HCT116 (cell line): ENCODE results near the gene SEMA6A. TPM values are rescaled to one million over a fixed set of nuclear protein-coding genes. Genes with fewer than 3 reads are reported as not detected.

Experiments used
- ATAC-seq: fragments of 200-7000 bp; cut with Tn5 transposase; 2 replicates; pipeline ENCODE4 v1.9.1; 2020; ENCODE audit warnings: mild to moderate bottlenecking, moderate library complexity
- BruUV-seq: library from RNA; stranded (reverse); fragments of 400-500 nt; replicated peaks from 2 replicates; lab custom pipeline; 2021; lab: Mats Ljungman, UMichigan
- CTCF ChIA-PET: fragments of 300-600 bp; sonication (Branson Sonifier 250); formaldehyde crosslinking; loops from one replicate; lab custom pipeline; 2021; ENCODE audit warnings: antibody characterized with exemption; lab: Charles Lee
- POLR2A ChIA-PET: fragments of 300-600, 350-600 bp; sonication (Branson Sonifier 250); formaldehyde crosslinking; loops from one replicate; lab custom pipeline; 2021; ENCODE audit warnings: antibody characterized with exemption; lab: Charles Lee
- RAD21 ChIA-PET, 2 experiments: fragments of 300-600 bp; sonication (Branson Sonifier 250); formaldehyde crosslinking; loops; one replicate each; lab custom pipeline; 2023; ENCODE audit warnings: low total read pairs in 2 of 2; ENCODE audit not compliant: uncharacterized antibody in 2 of 2, unreplicated experiment in 2 of 2, low non-redundant PET in 1 of 2; lab: Charles Lee
- DNase-seq: peaks from one replicate; pipeline ENCODE4 v3.0.0-alpha.2; 2010; ENCODE audit warnings: low read depth, low spot score
- H2AFZ ChIP-seq: fragments of 200-600 bp; shearing (Covaris generic), sonication (generic); 2 replicates; pipeline ENCODE4 v1.6.1; 2017; ENCODE audit warnings: low read depth, mixed run types, mixed read lengths, antibody characterized with exemption, low read length; ENCODE audit not compliant: poor library complexity, severe bottlenecking
- H3K27ac ChIP-seq: 2 replicates; pipeline ENCODE4 v1.5.1; 2012; ENCODE audit warnings: low read depth, low read length
- H3K27me3 ChIP-seq: fragments of 200-600 bp; sonication (generic); 2 replicates; pipeline ENCODE4 v1.6.1; 2016; ENCODE audit warnings: mixed run types, low read length, mixed read lengths; ENCODE audit not compliant: insufficient read depth
- H3K36me3 ChIP-seq, 2 experiments: fragments of 200-500 bp in 1 of 2; fragments of 200-600 bp in 1 of 2; sonication (Bioruptor generic) in 1 of 2; sonication (generic) in 1 of 2; 2 replicates each; pipeline versions ENCODE4 v1.5.1 to v1.6.1; 2014 to 2016; ENCODE audit warnings: low read length in 2 of 2, inconsistent platforms in 1 of 2, mixed read lengths in 1 of 2, mixed run types in 1 of 2; ENCODE audit not compliant: insufficient read depth in 2 of 2, control insufficient read depth in 1 of 2
- H3K4me1 ChIP-seq, 2 experiments: fragments of 200-600 bp in 1 of 2; sonication (generic) in 1 of 2; 2 replicates each; pipeline versions ENCODE4 v1.5.1 to v1.6.1; 2012 to 2017; ENCODE audit warnings: low read length in 2 of 2, inconsistent platforms in 1 of 2, mild to moderate bottlenecking in 1 of 2, mixed read lengths in 1 of 2, mixed run types in 1 of 2, moderate library complexity in 1 of 2; ENCODE audit not compliant: insufficient read depth in 2 of 2, control insufficient read depth in 1 of 2
- H3K4me2 ChIP-seq: fragments of 200-600 bp; sonication (generic); 2 replicates; pipeline ENCODE4 v1.6.1; 2017; ENCODE audit warnings: mixed run types, low read length, mixed read lengths
- H3K4me3 ChIP-seq, 2 experiments: fragments of 200-600 bp in 1 of 2; sonication (generic) in 1 of 2; replicated peaks in 1 of 2; 2 replicates each; pipeline ENCODE4 v1.5.1; 2011 to 2016; ENCODE audit warnings: low read length in 2 of 2, control low read depth in 1 of 2, low read depth in 1 of 2, mild to moderate bottlenecking in 1 of 2, mixed read lengths in 1 of 2, mixed run types in 1 of 2
- H3K79me2 ChIP-seq: fragments of 200-600 bp; sonication (generic); 2 replicates; pipeline ENCODE4 v1.6.1; 2017; ENCODE audit warnings: mild to moderate bottlenecking, mixed run types, low read length, moderate library complexity, mixed read lengths; ENCODE audit not compliant: insufficient read depth
- H3K9ac ChIP-seq: fragments of 200-600 bp; sonication (generic); 2 replicates; pipeline ENCODE4 v1.6.1; 2016; ENCODE audit warnings: low read length, mixed read lengths
- H3K9me2 ChIP-seq: fragments of 200-600 bp; sonication (generic), shearing (Covaris generic); 2 replicates; pipeline ENCODE4 v1.6.1; 2017; ENCODE audit warnings: mixed run types, mild to moderate bottlenecking, moderate library complexity; ENCODE audit not compliant: insufficient read depth
- H3K9me3 ChIP-seq, 2 experiments: fragments of 200-500 bp in 1 of 2; fragments of 200-600 bp in 1 of 2; sonication (Bioruptor generic) in 1 of 2; sonication (generic) in 1 of 2; 2 replicates each; pipeline ENCODE4 v1.6.1; 2014 to 2017; ENCODE audit warnings: low read length in 2 of 2, mixed read lengths in 2 of 2, inconsistent platforms in 1 of 2, low read depth in 1 of 2, mild to moderate bottlenecking in 1 of 2, mixed run types in 1 of 2, moderate library complexity in 1 of 2; ENCODE audit not compliant: control insufficient read depth in 1 of 2, insufficient read depth in 1 of 2
- H4K20me1 ChIP-seq: fragments of 200-600 bp; sonication (generic), shearing (Covaris generic); 2 replicates; pipeline ENCODE4 v1.6.1; 2017; ENCODE audit warnings: mixed run types, mild to moderate bottlenecking, moderate library complexity; ENCODE audit not compliant: insufficient read depth
- CEBPB ChIP-seq: IDR thresholded peaks from 2 replicates; pipeline ENCODE4 v1.6.1; 2012; ENCODE audit warnings: low read depth
- CTCF ChIP-seq, 3 experiments: fragments of 200-600 bp in 1 of 3; sonication (generic) in 1 of 3; IDR thresholded peaks in 2 of 3; conservative IDR thresholded peaks in 1 of 3; 2 replicates each; pipeline ENCODE4 v1.5.1; 2012 to 2017; ENCODE audit warnings: low read depth in 2 of 3, low read length in 2 of 3, antibody characterized with exemption in 1 of 3, borderline replicate concordance in 1 of 3, control low read depth in 1 of 3, mild to moderate bottlenecking in 1 of 3, mixed read lengths in 1 of 3, mixed run types in 1 of 3, moderate library complexity in 1 of 3; ENCODE audit not compliant: insufficient read depth in 1 of 3
- ELF1 ChIP-seq: IDR thresholded peaks from 2 replicates; pipeline ENCODE4 v1.6.1; 2012; ENCODE audit warnings: low read depth, borderline replicate concordance
- EZH2 ChIP-seq: fragments of 200-600 bp; sonication (generic); IDR thresholded peaks from 2 replicates; pipeline ENCODE4 v1.6.1; 2017; ENCODE audit warnings: antibody characterized with exemption, mixed run types
- EZH2phosphoT487 ChIP-seq: fragments of 200-600 bp; IDR thresholded peaks from 2 replicates; pipeline ENCODE4 v1.6.1; 2018; ENCODE audit warnings: antibody characterized with exemption, borderline replicate concordance
- FOSL1 ChIP-seq: IDR thresholded peaks from 2 replicates; pipeline ENCODE4 v1.6.1; 2012; ENCODE audit warnings: low read depth
- JUND ChIP-seq: IDR thresholded peaks from 2 replicates; pipeline ENCODE4 v1.6.1; 2012
- MAX ChIP-seq: IDR thresholded peaks from 2 replicates; pipeline ENCODE4 v1.6.1; 2012
- REST ChIP-seq: IDR thresholded peaks from 2 replicates; pipeline ENCODE4 v1.6.1; 2012; ENCODE audit warnings: low read depth
- SP1 ChIP-seq: IDR thresholded peaks from 2 replicates; pipeline ENCODE4 v1.6.1; 2012; ENCODE audit warnings: low read depth
- SRF ChIP-seq: IDR thresholded peaks from 2 replicates; pipeline ENCODE4 v1.6.1; 2012; ENCODE audit warnings: low read depth
- TCF7L2 ChIP-seq: IDR thresholded peaks from 2 replicates; pipeline ENCODE4 v1.7.0; 2011; ENCODE audit warnings: borderline replicate concordance, inconsistent platforms; ENCODE audit not compliant: insufficient read depth, insufficient read length; ENCODE audit errors: extremely low read depth
- ZBTB33 ChIP-seq: IDR thresholded peaks from 2 replicates; pipeline ENCODE4 v1.6.1; 2011; ENCODE audit warnings: mild to moderate bottlenecking, low read length, moderate library complexity; ENCODE audit not compliant: insufficient replicate concordance; ENCODE audit errors: extremely low read depth
- ZFX ChIP-seq: fragments of 450-650 bp; IDR thresholded peaks from 2 replicates; pipeline ENCODE4 v1.6.1; 2017
- intact Hi-C: fragments of 100-400 bp; cut with micrococcal nuclease; formaldehyde crosslinking; loops from 2 replicates; pipeline ENCODE4 v1.10.0; 2022
- total RNA-seq: library from RNA; stranded (reverse); gene quantifications from one replicate; pipeline ENCODE4 v1.2.1, GENCODE V29; 2021; ENCODE audit not compliant: unreplicated experiment

The SEMA6A gene
- total RNA-seq, 1 experiment from 2014 or later: 6.7 TPM

- no peak for TF ChIP-seq JUND
- no peak for TF ChIP-seq FOSL1
- no peak for TF ChIP-seq TCF7L2
- TF ChIP-seq ZBTB33: no peak
- TF ChIP-seq ELF1: no peak
- no peak for TF ChIP-seq CEBPB
- no peak for TF ChIP-seq SP1
- no peak for TF ChIP-seq EZH2phosphoT487
These were observed 122.6 kb downstream of the SEMA6A start (continued) for GRCh38 chr5:116451905-116452450.

GRCh38 chr5:116451066-116451465 lies 123.6 kb downstream of the SEMA6A start:
- H3K9me2 ChIP-seq: no peaks in the 10 kb centered on the region
- H3K4me3 ChIP-seq: no peak overlapping the region
- H3K9ac ChIP-seq: no peak overlapping the region
- H3K9me3 ChIP-seq: no peaks in the 10 kb centered on the region
- BruUV-seq: no TSS peak
- no peak overlapping the region for H2AFZ ChIP-seq
- H3K27ac ChIP-seq: no peak overlapping the region
- ChIA-PET RAD21 (no interaction called here), CTCF (no interaction called here), POLR2A (no interaction called here)
- intact Hi-C loops: no loop called here
- ATAC-seq (no peak), DNase-seq (no peak)
- no peaks in the 10 kb centered on the region for H3K4me1 ChIP-seq
- H3K79me2 ChIP-seq: no peaks in the 10 kb centered on the region
- no peaks in the 10 kb centered on the region for H3K36me3 ChIP-seq
- no peak overlapping the region for H3K4me2 ChIP-seq
- no peaks in the 10 kb centered on the region for H3K27me3 ChIP-seq
- H4K20me1 ChIP-seq: no peaks in the 10 kb centered on the region
- TF ChIP-seq JUND (no peak), CTCF (IDR thresholded peaks at IDR 0.05 in 2 of 3, conservative IDR thresholded peaks at IDR 0.05 in 1 of 3; ENCODE audit: borderline replicate concordance in 1 of 3, insufficient read depth in 1 of 3, low read depth in 2 of 3, low read length in 2 of 3) (no peak), TCF7L2 (no peak), FOSL1 (no peak), REST (no peak), ZBTB33 (no peak), EZH2 (no peak), SRF (no peak), MAX (no peak), ZFX (no peak)
